Body of pancreas (tissue), 4 donors: Measurements from ENCODE around the gene USP10. TPM values are rescaled to one million over a fixed set of nuclear protein-coding genes. Genes with fewer than 3 reads are reported as not detected.
A peak's percentile ranks its signal among the peaks of the same experiment; 100 is the strongest.

Source experiments
- ATAC-seq: fragments of 150-250 bp; one replicate; pipeline ENCODE4 v1.9.1; 2016
- DNase-seq, 4 donors: peaks; one replicate each; pipeline ENCODE4 v3.0.0-alpha.2; 2019
- H3K27ac ChIP-seq, 4 donors: fragments of 200-600 bp; sonication (generic); 1 replicate in 3 of 4; 2 replicates in 1 of 4; pipeline versions ENCODE4 v1.5.1 to v1.6.1; 2016 to 2019; ENCODE audit warnings: mild to moderate bottlenecking in 1 of 4, mixed read lengths in 1 of 4, moderate library complexity in 1 of 4
- H3K27me3 ChIP-seq, 2 donors: fragments of 200-600 bp; sonication (generic); one replicate each; pipeline ENCODE4 v1.6.0; 2016; ENCODE audit warnings: mild to moderate bottlenecking in 1 of 2
- H3K36me3 ChIP-seq, 2 donors: fragments of 200-600 bp; sonication (generic); replicated peaks in 1 of 2; 2 replicates each; pipeline ENCODE4 v1.5.1; 2016; ENCODE audit warnings: low read depth in 2 of 2; ENCODE audit not compliant: insufficient read depth in 1 of 2
- H3K4me1 ChIP-seq: fragments of 200-600 bp; sonication (generic); one replicate; pipeline ENCODE4 v1.6.0; 2016
- H3K4me3 ChIP-seq, 2 donors: fragments of 200-600 bp; sonication (generic); 1 replicate in 1 of 2; 2 replicates in 1 of 2; pipeline ENCODE4 v1.5.1; 2016 to 2019
- H3K9me3 ChIP-seq, 3 donors: fragments of 200-600 bp; sonication (generic); 1 replicate in 2 of 3; 2 replicates in 1 of 3; pipeline ENCODE4 v1.5.1; 2016
- POLR2A ChIP-seq, 3 donors: fragments of 450-650 bp; IDR thresholded peaks; one replicate each; pipeline ENCODE4 v1.6.1; 2016; ENCODE audit warnings: antibody characterized with exemption in 3 of 3, mild to moderate bottlenecking in 2 of 3
- WGBS, 2 donors: methylation state at CpG; one replicate each; pipeline ENCODE4 v1.1.5; 2017; 5-methylcytosine and 5-hydroxymethylcytosine counted together
- intact Hi-C: fragments of 100-400 bp; cut with DNase I; formaldehyde crosslinking; loops from one replicate; pipeline ENCODE4 v1.15.1; 2023
- total RNA-seq, 2 donors: library from RNA; depleted of rRNA; stranded (reverse); fragments of >200 nt; gene quantifications; one replicate each; pipeline ENCODE4 v1.1.0, GENCODE V29; 2016
- TF ChIP-seq, protein P1 (sequence below), 7 experiments: fragments of 450-650 bp in 4 of 7; fragments of 200-600 bp in 3 of 7; sonication (generic) in 3 of 7; IDR thresholded peaks; one replicate each; pipeline ENCODE4 v1.5.1; 2016 to 2019; ENCODE audit warnings: antibody characterized with exemption in 7 of 7

Gene USP10
- total RNA-seq, 2 donors from 2014 or later, result 24.6 to 32.3 TPM

DNA sequence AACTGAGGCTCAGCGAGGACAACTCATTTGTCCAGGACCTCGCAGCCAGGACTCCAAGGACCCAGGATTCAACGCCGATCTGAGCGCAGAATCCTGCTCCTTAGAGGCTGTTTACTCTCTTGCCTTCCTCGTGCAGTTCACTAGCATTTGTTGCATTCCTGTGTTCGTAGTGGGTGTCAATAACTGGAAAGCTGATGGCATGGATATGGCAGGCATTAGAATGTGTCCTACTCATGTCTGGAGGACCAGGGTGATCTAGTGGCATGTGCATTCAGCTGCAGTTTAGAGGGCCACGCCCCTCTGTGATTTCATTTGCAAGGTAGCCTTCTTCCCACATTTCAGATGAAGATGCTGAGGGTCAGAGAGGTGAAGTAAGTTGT, 120.5 kb downstream of the USP10 start:
- intact Hi-C loops, result no loop called here
- H3K4me3 ChIP-seq, result no peak overlapping the region
- no peak for DNase-seq
- no peaks in the 10 kb centered on the region for H3K36me3 ChIP-seq
- H3K27ac ChIP-seq, result peak overlapping the region in 1 of 4 donors; percentile 6
- no peak for ATAC-seq
- peaks cover 11% of the 10 kb centered on the region for H3K4me1 ChIP-seq
- no peaks in the 10 kb centered on the region for H3K9me3 ChIP-seq
- 44 to 49% methylated on average over 7 to 8 of the region's 8 CpGs for WGBS, 2 donors
- TF ChIP-seq, protein P1, sequence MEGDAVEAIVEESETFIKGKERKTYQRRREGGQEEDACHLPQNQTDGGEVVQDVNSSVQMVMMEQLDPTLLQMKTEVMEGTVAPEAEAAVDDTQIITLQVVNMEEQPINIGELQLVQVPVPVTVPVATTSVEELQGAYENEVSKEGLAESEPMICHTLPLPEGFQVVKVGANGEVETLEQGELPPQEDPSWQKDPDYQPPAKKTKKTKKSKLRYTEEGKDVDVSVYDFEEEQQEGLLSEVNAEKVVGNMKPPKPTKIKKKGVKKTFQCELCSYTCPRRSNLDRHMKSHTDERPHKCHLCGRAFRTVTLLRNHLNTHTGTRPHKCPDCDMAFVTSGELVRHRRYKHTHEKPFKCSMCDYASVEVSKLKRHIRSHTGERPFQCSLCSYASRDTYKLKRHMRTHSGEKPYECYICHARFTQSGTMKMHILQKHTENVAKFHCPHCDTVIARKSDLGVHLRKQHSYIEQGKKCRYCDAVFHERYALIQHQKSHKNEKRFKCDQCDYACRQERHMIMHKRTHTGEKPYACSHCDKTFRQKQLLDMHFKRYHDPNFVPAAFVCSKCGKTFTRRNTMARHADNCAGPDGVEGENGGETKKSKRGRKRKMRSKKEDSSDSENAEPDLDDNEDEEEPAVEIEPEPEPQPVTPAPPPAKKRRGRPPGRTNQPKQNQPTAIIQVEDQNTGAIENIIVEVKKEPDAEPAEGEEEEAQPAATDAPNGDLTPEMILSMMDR (IDR thresholded peaks at IDR 0.05), result no peak
- TF ChIP-seq POLR2A (IDR thresholded peaks at IDR 0.05), result no peak
- peaks cover 0 to 8% of the 10 kb centered on the region in 2 donors for H3K27me3 ChIP-seq

DNA sequence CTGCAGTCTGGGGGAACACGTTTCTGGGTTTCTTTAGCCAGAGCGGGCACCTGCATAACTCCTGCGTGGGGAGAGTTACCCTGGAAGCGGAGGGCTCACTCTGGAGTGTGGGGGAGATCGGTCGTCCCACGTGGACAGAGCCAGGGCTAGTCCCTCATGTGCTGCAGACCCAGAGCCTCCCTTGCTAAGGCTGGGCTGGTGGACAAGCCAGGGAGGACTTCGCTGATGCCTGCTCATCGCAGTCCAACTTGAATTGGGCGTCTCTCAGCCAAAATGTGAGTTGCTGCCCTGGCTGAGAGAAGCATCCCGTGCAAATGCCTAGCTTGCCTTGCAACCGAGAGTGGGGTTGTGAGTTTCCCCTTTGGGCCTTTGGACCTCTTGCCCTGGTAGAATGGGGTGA, 121.0 kb downstream of the USP10 start:
- DNase-seq (no peak), ATAC-seq (no peak)
- Histone ChIP-seq H3K36me3 (no peaks in the 10 kb centered on the region), H3K9me3 (no peaks in the 10 kb centered on the region), H3K4me3 (no peak overlapping the region), H3K27me3 (peaks cover 0 to 8% of the 10 kb centered on the region in 2 donors), H3K4me1 (peaks cover 11% of the 10 kb centered on the region), H3K27ac (peak overlapping the region in 1 of 4 donors; percentile 6)
- TF ChIP-seq, protein P1 (IDR thresholded peaks at IDR 0.05), result no peak
- no peak for TF ChIP-seq POLR2A (IDR thresholded peaks at IDR 0.05)
- intact Hi-C loops, result no loop called here
- 52 to 68% methylated on average over 4 to 12 of the region's 12 CpGs for whole genome bisulfite sequencing, 2 donors

DNA sequence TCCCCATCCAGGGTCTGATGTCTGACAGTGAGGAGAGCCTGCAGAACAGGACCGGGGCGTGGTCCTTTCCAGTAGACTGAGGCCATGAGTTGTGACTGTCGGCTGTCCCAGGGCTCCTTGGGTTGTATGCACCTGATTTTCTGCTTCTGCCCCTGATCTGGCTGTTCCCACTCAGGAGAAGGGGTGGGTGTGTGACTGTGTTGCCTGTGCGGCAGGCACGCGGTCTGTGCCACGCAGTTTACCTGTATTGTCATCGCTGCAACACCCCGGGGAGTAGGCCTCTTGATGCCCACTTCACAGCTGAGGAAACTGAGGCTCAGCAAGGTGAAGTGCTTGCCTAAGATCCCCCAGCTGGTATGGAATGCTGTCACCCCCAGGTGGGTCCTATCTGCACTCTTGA, 121.4 kb downstream of the USP10 start:
- peaks cover 11% of the 10 kb centered on the region for H3K4me1 ChIP-seq
- ATAC-seq (no peak), DNase-seq (no peak)
- TF ChIP-seq, protein P1 (IDR thresholded peaks at IDR 0.05), result no peak
- TF ChIP-seq POLR2A (IDR thresholded peaks at IDR 0.05), result no peak
- WGBS, 2 donors, result 86 to 87% methylated on average over 6 to 9 of the region's 9 CpGs
- H3K27ac ChIP-seq, result peak overlapping the region in 1 of 4 donors; percentile 6
- H3K4me3 ChIP-seq, result no peak overlapping the region
- peaks cover 0 to 8% of the 10 kb centered on the region in 2 donors for H3K27me3 ChIP-seq
- intact Hi-C loops, result no loop called here
- no peaks in the 10 kb centered on the region for H3K36me3 ChIP-seq
- H3K9me3 ChIP-seq, result no peaks in the 10 kb centered on the region

DNA sequence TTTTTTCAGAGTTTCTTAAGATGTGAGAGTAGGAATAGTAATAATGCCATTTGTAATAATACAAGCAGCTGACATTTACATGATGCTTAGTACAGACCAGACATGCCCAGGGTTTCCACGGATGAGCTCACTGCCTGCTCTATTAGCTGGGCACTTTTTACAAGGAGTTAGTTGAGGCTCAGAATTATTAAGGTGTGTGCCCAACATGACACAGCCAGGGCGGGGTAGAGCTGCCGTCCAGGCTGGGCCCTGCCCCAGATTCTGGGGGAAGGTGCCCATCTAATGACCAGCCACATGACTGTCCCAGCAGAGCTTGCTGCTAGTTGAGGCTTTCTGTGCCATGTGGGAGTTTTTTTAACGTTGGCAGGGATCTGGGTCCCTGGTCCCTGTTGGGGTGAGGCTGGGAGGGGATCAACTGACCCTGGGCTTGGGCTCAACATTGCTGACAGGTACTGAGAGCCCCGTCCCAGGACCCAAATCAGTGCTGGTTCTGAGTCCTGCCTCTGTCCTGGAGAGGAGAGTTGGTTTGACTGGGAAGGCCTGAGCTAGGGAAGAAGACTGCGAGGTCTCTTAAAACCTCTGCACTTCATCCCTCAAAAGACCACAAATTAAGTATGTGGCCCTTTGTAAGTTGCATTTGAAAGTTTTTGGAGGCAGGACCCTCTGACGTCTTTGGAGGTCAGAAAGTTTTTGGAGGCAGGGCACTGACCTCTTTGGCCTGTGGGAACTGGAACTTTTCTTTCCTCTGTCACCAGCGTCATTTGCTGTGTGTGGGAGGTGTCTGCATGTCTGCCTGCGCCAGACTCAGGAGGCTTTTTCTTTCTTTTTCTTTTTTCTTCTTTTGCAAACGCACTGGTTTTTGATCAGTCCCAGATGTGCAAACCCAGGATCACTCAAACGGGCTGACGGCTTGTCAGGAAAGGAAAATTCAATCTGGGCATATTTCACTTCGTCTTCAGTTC, 122.2 kb downstream of the USP10 start:
- Histone ChIP-seq H3K4me3 (no peak overlapping the region), H3K36me3 (no peaks in the 10 kb centered on the region), H3K27ac (peak overlapping the region in 2 of 4 donors; percentile 30 to 38), H3K4me1 (peaks cover 11% of the 10 kb centered on the region), H3K9me3 (no peaks in the 10 kb centered on the region), H3K27me3 (peaks cover 0 to 8% of the 10 kb centered on the region in 2 donors)
- 61 to 65% methylated on average over 12 to 13 of the region's 13 CpGs for WGBS, 2 donors
- intact Hi-C loops, result no loop called here
- ATAC-seq (no peak), DNase-seq (peak in 1 of 4 donors; percentile 33)
- TF ChIP-seq, protein P1 (IDR thresholded peaks at IDR 0.05), result no peak
- TF ChIP-seq POLR2A (IDR thresholded peaks at IDR 0.05), result peak in 2 of 3 donors; percentile 19 to 54
